DMS 273 treated with DMSO at 0.1 percent for 48 hours (cell line): ENCODE results near the gene LYPD6B.

Source experiments
- DNase-seq: peaks from one replicate; lab custom pipeline; 2025; lab: John Stamatoyannopoulos, UW

LYPD6B gene

DNA sequence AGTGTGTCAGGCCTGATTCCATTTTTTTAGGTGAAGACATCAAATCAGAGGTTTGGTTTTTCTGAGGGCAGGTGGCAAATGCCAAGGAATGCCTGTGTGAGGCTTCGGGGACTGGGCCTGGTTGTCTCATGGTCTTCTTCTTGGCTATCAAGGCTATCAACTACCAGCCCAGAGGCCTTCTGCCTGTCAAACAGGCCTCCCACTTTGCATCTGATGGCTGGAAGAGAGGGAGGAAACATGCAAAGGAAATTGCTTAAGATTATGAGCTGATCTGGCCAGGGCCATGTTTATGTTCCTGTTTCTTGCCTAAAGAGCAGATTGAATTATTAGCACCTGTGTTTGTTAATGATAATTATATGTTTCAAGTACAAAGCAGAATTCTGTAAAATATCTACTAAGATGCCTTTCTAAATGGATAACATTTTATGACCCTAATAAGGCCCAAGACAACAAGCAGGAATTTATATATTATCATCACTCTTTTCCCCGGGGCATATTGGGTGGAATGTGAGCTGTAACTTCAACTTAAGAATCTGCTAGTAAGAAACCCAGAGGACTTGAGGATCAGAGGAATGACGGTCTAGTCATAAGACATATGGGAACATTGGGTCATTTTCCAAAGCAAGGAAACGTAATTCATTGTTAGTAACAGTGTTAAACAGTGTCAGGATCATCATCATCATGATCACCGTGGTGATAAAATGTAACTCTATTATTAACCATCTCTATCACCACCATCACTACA is 123.2 kb downstream of the LYPD6B start:
- no peak for DNase-seq

DNA sequence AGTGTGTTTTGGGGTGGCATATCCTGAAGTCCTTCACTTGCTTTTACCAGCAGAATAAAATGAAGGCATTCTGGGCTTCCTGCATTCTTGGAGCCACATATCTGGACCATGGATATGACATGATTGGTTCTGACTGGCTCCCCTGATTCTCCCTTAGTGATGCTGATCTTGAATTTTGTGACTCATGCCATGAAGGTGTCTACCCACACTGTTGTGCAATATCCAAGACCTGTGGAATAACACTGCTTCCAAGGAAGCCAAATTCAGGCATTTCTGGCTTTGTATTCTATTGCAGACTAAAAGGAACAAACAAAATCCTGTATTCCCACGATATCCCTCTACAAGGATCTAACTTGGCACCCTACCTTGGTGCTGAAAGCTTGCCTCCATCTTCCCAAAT is 125.8 kb downstream of the LYPD6B start:
- DNase-seq, result no peak

DNA sequence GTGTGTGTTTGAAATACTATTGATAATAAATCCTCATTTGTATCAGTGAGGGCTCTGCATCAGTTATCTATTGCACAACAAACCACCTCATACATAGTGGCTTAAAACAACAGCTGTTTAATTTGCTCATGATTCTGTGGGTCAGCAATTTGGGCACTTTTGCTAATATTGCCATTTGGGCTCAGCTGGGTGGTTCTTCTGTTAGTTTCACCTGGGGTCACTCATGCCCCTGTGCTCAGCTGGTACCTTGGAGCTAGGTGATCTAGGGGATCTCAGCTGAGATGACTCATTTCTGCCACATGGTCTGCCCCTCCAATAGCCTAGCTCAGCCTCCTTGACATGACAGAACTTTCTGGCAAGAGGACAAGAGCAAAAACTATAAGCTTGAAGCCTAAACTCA is 126.3 kb downstream of the LYPD6B start:
- DNase-seq, result no peak

DNA sequence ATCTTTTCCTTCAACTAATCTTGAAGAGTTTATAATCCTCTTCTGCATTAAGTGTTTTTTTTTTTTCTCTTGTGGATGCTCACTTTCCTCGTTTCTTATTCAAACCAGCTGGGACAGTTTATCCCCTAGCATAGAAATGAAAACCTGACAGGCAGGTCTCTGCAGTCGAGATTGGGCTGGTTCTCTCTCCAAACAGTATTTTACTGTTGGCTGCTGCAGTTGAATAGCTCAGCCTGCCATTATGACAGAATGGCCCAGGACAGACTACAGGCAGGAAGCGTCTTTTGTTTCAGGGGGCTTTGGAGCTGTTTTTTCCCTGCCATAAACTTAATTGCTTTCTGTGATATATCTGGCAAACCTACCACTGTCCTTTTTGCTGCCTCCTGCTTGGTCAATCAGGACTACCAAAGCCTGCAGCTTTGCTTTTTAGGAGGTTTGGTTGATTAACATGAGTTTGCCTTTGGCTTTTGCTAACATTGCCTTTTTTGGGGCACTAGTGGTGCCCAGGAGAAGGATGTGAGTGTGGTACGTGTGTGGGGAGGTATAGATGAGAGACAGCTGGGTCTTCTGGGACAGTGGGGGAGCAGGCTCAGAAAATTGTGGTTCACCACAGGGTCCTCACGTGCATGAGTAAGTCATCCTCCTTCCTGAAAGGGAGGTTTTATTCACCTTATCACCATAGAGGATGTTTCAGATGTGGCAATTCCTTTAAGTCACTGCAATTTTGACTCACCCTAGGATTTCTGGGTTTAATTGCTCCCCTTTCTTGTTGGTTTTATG is 128.7 kb downstream of the LYPD6B start:
- DNase-seq, result no peak

DNA sequence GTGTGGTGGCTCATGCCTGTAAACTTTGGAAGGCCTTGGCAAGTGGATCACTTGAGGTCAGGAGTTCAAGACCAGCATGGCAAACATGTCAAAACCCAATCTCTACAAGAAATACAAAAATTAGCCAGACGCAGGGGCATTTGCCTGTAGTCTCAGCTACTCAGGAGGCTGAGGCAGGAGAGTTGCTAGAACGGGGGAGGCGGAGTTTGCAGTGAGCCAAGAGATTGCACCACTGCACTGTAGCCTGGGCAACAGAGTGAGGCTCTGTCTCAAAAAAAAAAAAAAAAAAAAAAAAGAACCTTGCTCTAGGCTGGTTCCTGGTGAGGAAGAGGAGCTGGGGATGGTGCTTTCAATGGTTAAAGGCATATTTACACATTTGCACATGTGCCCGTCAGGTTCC is 129.4 kb downstream of the LYPD6B start:
- DNase-seq, result no peak

DNA sequence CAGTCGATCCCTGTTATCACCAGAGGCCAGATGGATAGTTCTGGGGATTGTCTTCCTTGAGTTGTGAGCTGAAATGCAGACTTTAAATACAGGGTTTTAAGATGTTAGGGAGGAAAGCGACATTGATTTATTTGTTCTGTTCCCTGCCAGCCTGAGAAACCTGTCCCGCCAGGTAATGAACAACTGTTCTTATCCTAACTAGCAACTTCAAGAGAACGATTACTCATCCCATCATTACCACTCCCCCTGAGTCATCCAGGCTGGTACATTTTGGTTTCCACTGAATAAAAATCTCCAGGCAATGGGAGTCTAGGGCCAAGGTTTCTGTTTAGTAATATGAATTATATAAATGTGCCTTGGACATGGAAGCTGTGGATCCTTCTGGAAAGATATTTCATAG is 131.2 kb downstream of the LYPD6B start:
- peak; percentile 20 for DNase-seq

DNA sequence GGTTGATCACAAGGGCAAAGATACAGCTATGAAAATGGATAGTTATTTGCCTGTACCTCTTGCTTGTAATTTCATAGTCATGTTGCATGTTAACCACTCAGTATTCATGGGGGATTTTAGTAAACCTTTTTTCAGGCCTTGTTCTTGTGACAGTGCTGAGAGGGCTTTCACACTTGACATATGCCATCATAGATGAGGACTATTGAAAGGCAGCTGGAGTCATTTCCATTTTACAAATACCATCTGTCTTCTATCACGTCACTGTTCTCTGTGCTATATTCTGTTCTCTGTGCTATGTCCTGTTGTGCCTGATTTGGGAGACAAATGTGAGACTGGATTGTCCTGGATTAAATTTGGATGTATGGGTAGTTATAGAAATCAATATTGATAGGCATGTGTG is 131.7 kb downstream of the LYPD6B start:
- DNase-seq, result peak; percentile 76

DNA sequence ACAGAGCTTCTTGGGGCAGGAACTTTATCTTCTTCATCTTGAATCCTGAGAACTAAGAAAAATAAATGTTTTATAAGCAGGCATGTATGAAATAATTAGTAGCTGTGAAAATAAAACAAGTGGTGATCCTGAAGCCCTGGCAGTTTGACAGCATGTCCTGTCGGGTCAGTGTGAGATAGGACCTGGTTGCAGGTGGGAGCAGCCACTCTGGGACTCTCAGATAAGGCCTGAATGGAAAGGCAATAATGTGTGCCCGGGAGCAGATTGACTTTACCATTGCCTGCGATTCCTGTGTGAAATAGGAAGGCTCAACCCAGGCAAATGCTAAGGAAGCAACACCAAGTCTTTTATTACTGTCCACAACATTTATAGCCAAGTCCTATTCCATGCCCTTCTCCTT is 132.4 kb downstream of the LYPD6B start:
- DNase-seq, result no peak

DNA sequence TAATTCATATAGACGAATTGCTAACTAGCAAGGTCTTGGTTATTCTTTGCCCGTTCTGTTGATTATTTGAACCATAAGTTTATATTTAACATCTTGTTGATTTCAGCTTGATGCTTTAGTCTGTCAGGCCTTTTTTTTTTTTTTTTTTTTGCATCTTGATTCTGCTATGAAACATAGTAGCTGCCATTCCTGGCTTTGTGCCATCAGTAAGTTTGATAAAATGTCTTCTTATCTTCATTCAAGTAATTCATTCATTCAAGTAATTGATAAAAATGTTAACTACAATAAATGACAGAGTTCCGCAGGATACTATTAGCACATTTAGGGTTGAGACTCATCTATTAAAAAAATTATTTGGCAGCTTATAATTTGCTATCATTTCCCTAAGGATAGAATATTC is 134.7 kb downstream of the LYPD6B start:
- no peak for DNase-seq

DNA sequence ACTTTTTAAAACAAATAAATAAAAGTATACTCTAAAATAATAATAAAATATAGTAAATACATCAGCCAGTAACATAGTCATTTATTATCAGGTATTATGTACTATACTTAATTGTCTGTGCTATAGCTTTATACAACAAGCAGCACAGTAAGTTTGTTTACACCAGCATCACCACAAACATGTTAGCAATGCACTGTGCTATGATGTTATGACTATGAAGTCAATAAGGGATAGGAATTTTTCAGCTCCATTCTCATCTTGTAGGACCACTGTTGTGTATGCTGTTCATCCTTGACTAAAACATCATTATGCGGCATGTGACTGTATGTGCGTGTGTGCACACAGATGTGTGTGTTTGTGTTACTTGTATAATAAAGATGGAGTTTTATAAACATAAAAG is 137.5 kb downstream of the LYPD6B start:
- DNase-seq, result no peak

DNA sequence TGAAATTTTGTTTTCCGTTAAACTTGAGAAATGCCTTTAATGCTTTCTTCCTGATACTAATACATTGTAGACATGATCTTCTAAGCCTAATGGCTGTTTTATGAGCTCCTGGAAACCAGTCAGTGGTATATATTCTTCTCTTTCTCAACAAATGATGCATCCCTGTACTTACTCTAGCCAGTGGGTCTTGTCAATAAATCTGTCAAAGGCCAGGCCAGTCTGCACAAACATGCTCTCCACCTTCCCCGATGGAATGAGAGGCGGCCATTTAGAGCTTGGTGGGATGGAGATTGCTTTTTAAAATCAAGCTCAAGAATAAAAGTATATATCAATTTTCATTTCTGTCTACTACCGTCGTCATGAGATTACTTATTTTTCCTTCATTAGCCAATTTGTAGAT is 140.1 kb downstream of the LYPD6B start:
- DNase-seq, result no peak

DNA sequence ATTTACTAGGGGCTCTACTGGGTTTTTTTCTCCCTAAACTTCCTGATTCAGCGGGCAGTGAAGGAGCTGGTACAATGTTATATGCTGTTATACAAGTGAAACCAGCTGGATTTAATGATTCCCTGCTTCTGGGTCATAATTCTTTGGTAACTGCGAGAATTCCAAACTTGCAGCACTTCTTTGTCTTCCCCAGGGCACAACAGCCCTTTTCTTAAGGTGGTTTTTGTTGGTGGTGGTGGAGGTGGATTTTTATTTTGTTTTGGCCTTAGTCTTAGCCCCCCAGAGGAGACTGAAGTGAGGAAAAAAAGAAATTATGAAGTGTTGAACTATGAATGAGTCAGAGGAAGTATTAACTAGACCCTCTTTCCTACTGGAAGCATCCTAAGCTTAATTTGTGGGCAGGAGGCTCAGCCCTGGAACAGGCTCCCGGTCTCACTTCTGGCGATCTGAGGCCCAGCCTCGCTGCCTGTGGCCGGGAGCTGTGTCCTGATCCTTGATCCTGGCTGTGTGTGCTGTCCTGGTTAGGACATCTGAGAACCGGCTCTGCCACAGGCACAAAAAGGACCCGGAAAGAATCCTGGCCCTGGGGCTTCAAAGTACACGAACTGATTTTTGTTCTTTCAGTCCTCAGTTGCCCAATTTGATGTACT is 141.9 kb downstream of the LYPD6B start:
- no peak for DNase-seq

DNA sequence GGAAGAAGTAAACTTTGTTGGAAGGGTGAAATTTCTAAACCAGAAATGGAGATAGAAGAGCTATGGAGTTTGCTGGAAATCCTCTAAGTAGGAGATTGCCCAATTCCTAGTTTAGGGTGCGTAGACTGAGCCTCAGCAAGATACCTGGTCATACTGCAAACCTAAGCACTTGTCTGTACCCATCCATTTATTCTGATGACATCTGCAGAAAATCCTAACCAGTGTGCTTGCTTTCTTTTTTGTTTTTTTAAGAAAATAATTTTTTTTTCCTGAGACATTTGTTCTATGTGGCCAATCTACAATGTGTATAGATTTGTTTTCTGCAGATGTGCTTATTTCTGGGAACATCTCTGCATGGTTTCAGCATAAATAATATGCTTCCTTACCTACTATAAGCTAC is 144.7 kb downstream of the LYPD6B start:
- DNase-seq, result no peak

DNA sequence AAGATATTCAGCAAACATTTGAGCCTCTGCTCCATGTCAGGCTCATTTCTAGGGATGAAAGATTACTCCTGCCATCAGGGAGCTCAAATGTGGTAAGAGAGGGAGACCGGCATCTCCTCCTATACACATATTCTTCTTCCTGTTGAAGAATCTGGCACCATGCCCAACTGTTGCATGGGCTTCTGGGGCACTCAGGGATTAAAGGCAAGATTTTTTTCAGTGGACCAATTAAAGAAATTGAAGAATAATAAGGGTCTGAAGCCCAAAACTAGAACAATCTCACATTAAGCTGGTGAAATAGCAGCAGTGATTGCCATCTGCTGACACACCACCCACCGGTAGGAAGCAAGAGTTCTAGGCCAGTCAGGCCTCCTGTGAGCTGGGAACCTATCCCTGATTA is 146.5 kb downstream of the LYPD6B start:
- DNase-seq, result no peak

DNA sequence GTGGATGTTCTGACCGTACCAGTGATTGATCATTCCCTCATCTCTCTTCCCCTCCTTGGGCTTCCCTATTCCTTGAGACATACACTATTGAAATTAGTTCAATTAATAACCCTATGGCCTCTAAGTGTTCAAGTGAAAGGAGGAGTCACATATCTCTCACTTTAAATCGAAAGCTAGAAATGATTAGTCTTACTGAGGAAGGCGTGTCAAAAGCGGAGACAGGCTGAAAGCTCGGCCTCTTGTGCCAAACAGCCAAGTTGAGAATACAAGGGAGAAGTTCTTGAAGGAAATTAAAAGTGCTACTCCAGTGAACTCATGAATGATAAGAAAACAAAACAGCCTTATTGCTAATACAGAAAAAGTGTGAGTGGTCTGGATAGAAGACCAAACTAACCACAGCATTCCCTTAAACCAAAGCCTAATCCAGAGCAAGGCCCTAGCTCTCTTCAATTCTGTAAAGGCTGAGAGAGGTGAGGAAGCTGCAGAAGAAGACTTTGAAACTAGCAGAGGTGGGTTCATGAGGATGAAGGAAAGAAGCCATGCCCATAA is 147.5 kb downstream of the LYPD6B start:
- no peak for DNase-seq

DNA sequence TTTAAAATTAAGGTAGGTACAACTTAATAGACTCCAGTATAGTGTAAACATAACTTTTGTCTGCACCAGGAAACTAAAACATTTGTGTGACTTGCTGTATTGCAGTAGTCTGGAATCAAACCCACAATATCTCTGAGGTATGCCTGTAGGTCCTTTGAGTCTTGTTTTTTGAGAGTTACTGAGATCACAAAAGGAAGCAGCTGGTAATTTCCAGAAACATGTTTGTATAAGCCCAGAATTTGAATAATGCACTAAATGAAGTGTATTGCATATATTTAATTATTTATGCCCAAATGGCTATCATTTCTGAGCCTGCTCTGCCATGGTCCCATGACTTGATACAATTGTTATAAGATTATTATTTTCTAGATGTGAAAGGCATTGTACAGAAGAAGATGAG is 148.6 kb downstream of the LYPD6B start:
- DNase-seq, result no peak

DNA sequence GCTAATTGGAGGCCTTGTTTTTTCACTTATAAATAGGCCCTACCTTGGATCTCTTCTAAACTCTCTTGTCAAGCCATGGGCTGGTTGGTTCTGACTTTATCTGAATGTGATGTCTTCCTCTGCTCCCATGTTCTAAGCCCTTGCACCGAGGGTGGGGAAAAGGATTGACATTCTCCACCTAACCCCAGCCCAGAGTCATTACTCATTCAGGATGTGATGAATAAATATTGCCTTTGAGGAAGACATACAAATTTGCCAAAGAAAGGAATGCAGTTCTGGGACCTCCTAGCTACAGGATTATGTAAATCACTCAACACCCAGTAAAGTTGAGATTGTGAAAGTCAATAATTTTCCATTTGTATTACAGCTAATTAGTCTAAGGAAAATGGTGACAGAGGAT is 149.8 kb downstream of the LYPD6B start:
- no peak for DNase-seq

DNA sequence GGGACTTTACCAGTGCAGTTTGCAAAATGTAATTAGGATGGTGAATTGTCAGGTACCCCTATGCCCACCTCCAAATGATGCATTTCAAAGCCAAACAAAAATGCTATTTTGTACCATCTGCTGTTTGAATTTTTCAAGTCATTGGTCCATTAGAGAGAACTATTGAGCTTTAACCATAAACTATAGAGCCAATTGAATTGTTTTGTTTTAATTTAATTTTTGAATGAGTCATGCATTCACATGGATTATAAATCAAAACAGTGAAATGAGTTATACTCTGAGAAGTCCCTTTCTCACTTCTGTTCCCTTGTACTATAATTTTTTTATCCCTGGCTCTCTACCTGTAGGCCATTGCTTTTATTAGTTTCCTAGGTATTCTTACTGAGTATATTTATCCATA is 151.3 kb downstream of the LYPD6B start:
- DNase-seq, result no peak

DNA sequence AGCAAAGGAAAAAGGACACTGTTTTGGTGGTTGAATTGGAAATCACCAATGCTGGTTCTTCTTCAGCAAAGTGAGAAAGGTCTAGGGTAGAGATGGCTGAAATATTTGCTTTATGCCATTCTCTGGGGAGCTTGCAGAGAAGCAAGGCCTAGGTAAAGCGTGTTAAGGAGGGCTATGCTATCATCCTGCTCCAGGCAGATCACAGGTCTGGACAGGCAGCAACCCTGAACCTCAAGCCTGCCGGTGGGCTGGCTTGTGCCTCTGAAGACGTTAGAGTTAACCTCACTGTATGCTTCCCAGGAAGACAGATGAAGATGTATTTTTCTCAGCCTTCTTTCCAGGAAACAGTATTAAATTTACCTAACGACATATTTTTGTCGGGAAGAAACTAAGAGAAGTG is 153.4 kb downstream of the LYPD6B start:
- no peak for DNase-seq

DNA sequence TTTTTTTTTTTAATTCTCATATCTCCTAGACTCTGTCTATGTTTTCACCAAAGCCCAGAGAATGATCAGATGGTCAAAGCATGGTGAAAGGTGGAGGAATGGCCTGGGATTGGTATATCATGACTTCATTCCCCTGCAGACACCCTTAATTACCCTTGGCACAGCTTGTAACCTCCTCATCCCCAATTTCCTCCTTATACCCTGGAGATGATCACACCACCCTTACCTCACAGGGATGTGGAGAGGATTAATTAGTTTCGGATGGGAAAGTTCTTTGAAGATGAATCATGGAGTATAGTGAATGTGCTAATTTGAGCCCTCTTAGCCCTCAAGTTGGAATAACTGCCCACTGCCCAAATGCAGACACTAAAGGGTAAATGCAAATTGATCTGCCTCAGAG is 153.9 kb downstream of the LYPD6B start:
- no peak for DNase-seq

DNA sequence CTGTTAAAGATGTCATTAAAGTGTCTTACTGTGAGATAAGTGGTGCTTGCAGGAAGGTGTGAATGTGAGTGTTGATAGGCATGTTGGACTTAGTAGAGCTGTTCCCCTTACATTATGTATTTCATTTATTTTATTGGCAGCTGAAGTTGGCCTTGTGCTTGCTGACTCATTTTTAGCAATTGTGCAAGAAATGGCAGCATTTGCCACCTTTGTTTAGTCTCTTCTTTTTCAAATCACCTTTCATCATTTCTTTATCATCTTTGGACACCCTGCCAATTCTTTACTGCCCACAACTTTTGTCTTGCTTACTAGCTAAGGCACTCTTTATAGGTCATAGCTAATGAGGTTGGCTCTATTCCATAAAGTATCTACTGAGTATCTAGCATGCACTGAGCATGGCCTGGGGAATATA is 161.6 kb downstream of the LYPD6B start:
- no peak for DNase-seq

DNA sequence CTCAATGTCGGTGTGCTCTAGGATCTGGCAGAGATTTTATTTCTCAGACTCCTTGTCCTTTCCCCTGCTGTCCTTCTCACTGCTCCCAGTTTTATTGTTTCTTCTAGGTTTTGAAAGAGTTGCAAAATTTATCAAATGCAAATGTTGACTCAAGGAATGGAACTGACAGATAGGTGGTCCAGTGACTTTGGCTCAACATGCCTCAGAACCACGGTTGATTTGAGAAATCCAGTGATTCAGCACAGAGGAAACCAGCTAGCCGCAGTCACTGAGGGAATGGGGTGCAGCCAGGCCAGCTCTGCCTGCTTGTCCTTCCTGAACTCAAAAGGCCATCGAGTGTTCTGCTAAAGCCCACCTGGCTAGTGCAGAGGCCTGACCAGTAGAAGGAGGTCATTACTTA is 166.2 kb downstream of the LYPD6B start:
- DNase-seq, result no peak

DNA sequence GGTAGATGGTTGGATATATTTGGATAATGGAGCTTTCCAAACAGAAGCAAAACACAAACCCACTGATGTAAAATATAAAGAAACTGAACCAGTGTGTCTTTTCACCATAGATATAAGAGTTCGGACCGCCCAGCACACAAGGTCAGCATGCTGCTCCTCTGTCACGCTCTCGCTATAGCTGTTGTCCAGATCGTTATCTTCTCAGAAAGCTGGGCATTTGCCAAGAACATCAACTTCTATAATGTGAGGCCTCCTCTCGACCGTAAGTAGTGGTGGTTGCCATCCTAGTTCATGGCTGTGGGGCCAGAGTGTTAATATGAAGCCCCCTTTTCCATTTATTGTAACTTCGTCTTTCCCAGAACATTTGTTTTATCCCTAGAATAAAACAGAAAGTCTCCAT is 166.6 kb downstream of the LYPD6B start:
- DNase-seq, result no peak
